ENCODE measurements around the gene N4BP3. TPM values are rescaled to one million over a fixed set of nuclear protein-coding genes. Genes with fewer than 3 reads are reported as not detected.
"Not testable (repeated sequence)": the region's sequence is repeated elsewhere in the genome, so short reads cannot be mapped to it uniquely, and the experiment has no call there.

Gene N4BP3
- 3.3 TPM for total RNA-seq

GRCh38 chr5:178113141-178113787, at the start of gene N4BP3:
N4BP3 (plus strand) TSS chr5:178113532; CDS start chr5:178119584, 6,052 bp downstream.
- peak; percentile 70 for DNase-seq (ENCODE audit: low spot score)

GRCh38 chr5:178067755-178068154, 45.6 kb upstream of the N4BP3 start:
- no peak for DNase-seq (ENCODE audit: low spot score)

GRCh38 chr5:178068293-178068692, 45.0 kb upstream of the N4BP3 start:
- DNase-seq (ENCODE audit: low spot score) = no peak

GRCh38 chr5:178069909-178070308, 43.4 kb upstream of the N4BP3 start:
- no peak for DNase-seq (ENCODE audit: low spot score)

- DNase-seq (ENCODE audit: low spot score) = no peak
Measured at GRCh38 chr5:178071108-178071507, 42.2 kb upstream of the N4BP3 start.

GRCh38 chr5:178072749-178073148, 40.6 kb upstream of the N4BP3 start:
- DNase-seq (ENCODE audit: low spot score) = no peak

- DNase-seq (ENCODE audit: low spot score) = no peak
Measured at GRCh38 chr5:178074266-178074952, 38.9 kb upstream of the N4BP3 start.

- DNase-seq (ENCODE audit: low spot score) = not testable (repeated sequence)
Measured at GRCh38 chr5:178076965-178077364, 36.4 kb upstream of the N4BP3 start.

- DNase-seq (ENCODE audit: low spot score) = no peak
Measured at GRCh38 chr5:178077751-178078150, 35.6 kb upstream of the N4BP3 start.

- DNase-seq (ENCODE audit: low spot score) = no peak
Measured at GRCh38 chr5:178078197-178079010, 34.9 kb upstream of the N4BP3 start.

- DNase-seq (ENCODE audit: low spot score) = no peak
Measured at GRCh38 chr5:178080056-178080455, 33.3 kb upstream of the N4BP3 start.

GRCh38 chr5:178080618-178081410, 32.5 kb upstream of the N4BP3 start:
- no peak for DNase-seq (ENCODE audit: low spot score)

GRCh38 chr5:178081571-178082243, 31.6 kb upstream of the N4BP3 start:
- no peak for DNase-seq (ENCODE audit: low spot score)

- no peak for DNase-seq (ENCODE audit: low spot score)
Measured at GRCh38 chr5:178083922-178084321, 29.4 kb upstream of the N4BP3 start.

GRCh38 chr5:178085316-178085715, 28.0 kb upstream of the N4BP3 start:
- DNase-seq (ENCODE audit: low spot score) = no peak

GRCh38 chr5:178086266-178086665, 27.1 kb upstream of the N4BP3 start:
- DNase-seq (ENCODE audit: low spot score) = no peak

GRCh38 chr5:178087199-178087598, 26.1 kb upstream of the N4BP3 start:
- not testable (repeated sequence) for DNase-seq (ENCODE audit: low spot score)

- DNase-seq (ENCODE audit: low spot score) = no peak
Measured at GRCh38 chr5:178090856-178091255, 22.5 kb upstream of the N4BP3 start.

GRCh38 chr5:178093134-178093533, 20.2 kb upstream of the N4BP3 start:
- DNase-seq (ENCODE audit: low spot score) = no peak

GRCh38 chr5:178094345-178094744, 19.0 kb upstream of the N4BP3 start:
- DNase-seq (ENCODE audit: low spot score) = no peak

GRCh38 chr5:178098685-178099084, 14.6 kb upstream of the N4BP3 start:
- DNase-seq (ENCODE audit: low spot score) = no peak
